Ovary (tissue), 9 donors: Measurements from ENCODE around the gene C1orf21. TPM values are rescaled to one million over a fixed set of nuclear protein-coding genes. Genes with fewer than 3 reads are reported as not detected.

Experiments used
- DNase-seq, 5 donors: peaks; one replicate each; pipeline ENCODE4 v3.0.0-alpha.2; 2019 to 2020
- H3K27ac ChIP-seq, 2 donors: fragments of 200-600 bp; one replicate each; pipeline versions ENCODE4 v1.5.1 to v1.8.0; 2019 to 2022
- H3K27me3 ChIP-seq: fragments of 200-600 bp; one replicate; pipeline ENCODE4 v1.8.0; 2022
- H3K36me3 ChIP-seq: fragments of 200-600 bp; sonication (generic); one replicate; pipeline ENCODE4 v1.5.1; 2019
- H3K4me1 ChIP-seq: one replicate; pipeline ENCODE4 v1.8.1; 2013; ENCODE audit warnings: mild to moderate bottlenecking, moderate library complexity; ENCODE audit not compliant: insufficient read depth
- H3K4me3 ChIP-seq: fragments of 200-600 bp; sonication (generic); one replicate; pipeline ENCODE4 v1.5.1; 2017
- H3K9me3 ChIP-seq, 2 donors: fragments of 200-600 bp in 1 of 2; sonication (generic) in 1 of 2; one replicate each; pipeline versions ENCODE4 v1.5.1 to v1.8.1; 2013 to 2019; ENCODE audit warnings: mild to moderate bottlenecking in 1 of 2, moderate library complexity in 1 of 2
- EP300 ChIP-seq: sonication (generic); formaldehyde crosslinking; IDR thresholded peaks from one replicate; pipeline ENCODE4 v1.6.1; 2017; ENCODE audit warnings: antibody characterized with exemption
- POLR2A ChIP-seq: fragments of 450-650 bp; IDR thresholded peaks from one replicate; pipeline ENCODE4 v1.6.1; 2017; ENCODE audit warnings: antibody characterized with exemption, mild to moderate bottlenecking, moderate library complexity
- WGBS, 3 donors: extraction: QIAGEN DNeasy Blood & Tissue Kit in 1 of 3; methylation state at CpG; one replicate each; pipeline versions ENCODE4 v1.1.5 to v1.1.7; 2013 to 2017; 5-methylcytosine and 5-hydroxymethylcytosine counted together
- intact Hi-C, 4 donors: fragments of 100-400 bp; cut with DNase I; formaldehyde crosslinking; loops; one replicate each; pipeline versions ENCODE4 v1.11.0 to v1.15.1; 2022 to 2023
- polyA plus RNA-seq, 2 donors: library from polyadenylated mRNA; stranded (reverse); fragments of 200-250 nt in 1 of 2; fragments of 350-450 nt in 1 of 2; fragmentation: Illumina TruSeq in 1 of 2; extraction: RNeasy Lipid Tissue Mini Kit (QIAGEN cat#74804) in 1 of 2; gene quantifications; one replicate each; pipeline ENCODE4 v1.2.3, GENCODE V29; 2013 to 2014
- total RNA-seq, 7 donors: library from RNA; depleted of rRNA in 2 of 7; stranded (reverse); fragments of >200 nt in 2 of 7; fragmentation: NEBNext Ultra II Directional in 3 of 7; extraction: Animal tissue kit (Norgen Biotek cat#: 25700) in 3 of 7; gene quantifications; one replicate each; pipeline versions ENCODE4 v1.1.0 to v1.2.4, GENCODE V29; 2016 to 2023
- TF ChIP-seq, protein P1 (sequence below), 3 donors: fragments of 450-650 bp in 2 of 3; fragments of 200-600 bp in 1 of 3; IDR thresholded peaks; one replicate each; pipeline versions ENCODE4 v1.5.1 to v1.8.0; 2016 to 2022; ENCODE audit warnings: antibody characterized with exemption in 3 of 3, mild to moderate bottlenecking in 1 of 3
- donor health status: DM: no; HTN: no; CAD: no; lungs with moderate emphysema.
- donor health status: DM: no; HTN: no; CAD: no.
- donor health status: Bipolar disorder and iron deficiency.
- donor health status: DM: yes; HTN: yes; CAD: no.
- donor health status: DM: no; HTN: no; CAD: no.
- donor health status: DM: yes; HTN: yes; CAD: no.

Gene C1orf21
- total and polyA plus RNA-seq, 9 donors: 22.9 to 108 (median 59.4) TPM

DNA sequence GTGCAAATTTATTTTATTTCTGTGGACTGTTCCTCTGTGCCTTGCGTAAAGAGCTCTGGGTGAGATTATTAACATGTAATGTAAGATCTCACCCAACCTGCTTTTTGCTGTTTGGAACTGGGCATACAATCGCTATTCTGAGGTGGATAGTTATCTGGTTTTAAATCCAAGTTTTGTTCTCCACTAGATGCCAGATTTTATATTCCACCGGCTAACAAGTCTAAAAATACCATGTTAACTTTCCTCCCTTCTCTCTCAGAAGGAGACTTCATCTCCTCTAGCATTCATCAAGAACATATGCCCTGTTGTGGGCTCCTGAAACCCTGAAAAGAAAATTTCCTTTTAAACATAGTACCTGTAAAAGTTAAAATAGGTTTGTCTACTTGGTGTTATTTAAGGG is 56.4 kb downstream of the C1orf21 start:
- TF ChIP-seq POLR2A (no peak), EP300 (no peak)
- TF ChIP-seq, protein P1, sequence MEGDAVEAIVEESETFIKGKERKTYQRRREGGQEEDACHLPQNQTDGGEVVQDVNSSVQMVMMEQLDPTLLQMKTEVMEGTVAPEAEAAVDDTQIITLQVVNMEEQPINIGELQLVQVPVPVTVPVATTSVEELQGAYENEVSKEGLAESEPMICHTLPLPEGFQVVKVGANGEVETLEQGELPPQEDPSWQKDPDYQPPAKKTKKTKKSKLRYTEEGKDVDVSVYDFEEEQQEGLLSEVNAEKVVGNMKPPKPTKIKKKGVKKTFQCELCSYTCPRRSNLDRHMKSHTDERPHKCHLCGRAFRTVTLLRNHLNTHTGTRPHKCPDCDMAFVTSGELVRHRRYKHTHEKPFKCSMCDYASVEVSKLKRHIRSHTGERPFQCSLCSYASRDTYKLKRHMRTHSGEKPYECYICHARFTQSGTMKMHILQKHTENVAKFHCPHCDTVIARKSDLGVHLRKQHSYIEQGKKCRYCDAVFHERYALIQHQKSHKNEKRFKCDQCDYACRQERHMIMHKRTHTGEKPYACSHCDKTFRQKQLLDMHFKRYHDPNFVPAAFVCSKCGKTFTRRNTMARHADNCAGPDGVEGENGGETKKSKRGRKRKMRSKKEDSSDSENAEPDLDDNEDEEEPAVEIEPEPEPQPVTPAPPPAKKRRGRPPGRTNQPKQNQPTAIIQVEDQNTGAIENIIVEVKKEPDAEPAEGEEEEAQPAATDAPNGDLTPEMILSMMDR (IDR thresholded peaks at IDR 0.05): no peak
- H3K36me3 ChIP-seq: no peaks in the 10 kb centered on the region
- H3K4me3 ChIP-seq: no peak overlapping the region
- H3K4me1 ChIP-seq: no peaks in the 10 kb centered on the region
- no peaks in the 10 kb centered on the region for H3K27me3 ChIP-seq
- intact Hi-C loops: no loop called here
- no peaks in the 10 kb centered on the region for H3K9me3 ChIP-seq
- 73 to 80% (median 79%) methylated on average over 3 of the region's 3 CpGs for WGBS, 3 donors
- no peak for DNase-seq
- no peak overlapping the region for H3K27ac ChIP-seq

DNA sequence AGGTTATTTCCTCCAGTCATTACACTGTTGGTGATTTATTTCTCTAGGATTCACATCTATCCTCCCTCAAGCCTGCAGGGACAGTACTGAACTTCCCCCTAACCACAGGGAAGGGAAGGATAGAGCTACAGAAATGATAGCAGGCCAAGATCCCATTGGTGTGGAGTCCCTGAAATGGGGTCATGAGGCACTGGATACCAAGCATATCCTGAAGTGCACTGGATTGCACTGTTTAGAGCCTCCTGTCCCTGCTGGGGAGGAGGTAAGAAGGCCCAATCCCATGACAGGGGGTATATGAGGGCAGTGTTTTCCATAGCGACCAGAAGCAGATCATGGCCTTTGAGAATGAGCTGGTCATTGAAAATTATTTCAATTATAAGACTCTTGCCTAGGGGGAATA is 56.8 kb downstream of the C1orf21 start:
- Histone ChIP-seq H3K27ac (no peak overlapping the region), H3K36me3 (no peaks in the 10 kb centered on the region), H3K27me3 (no peaks in the 10 kb centered on the region), H3K4me3 (no peak overlapping the region), H3K4me1 (no peaks in the 10 kb centered on the region), H3K9me3 (no peaks in the 10 kb centered on the region)
- TF ChIP-seq, protein P1 (IDR thresholded peaks at IDR 0.05): no peak
- TF ChIP-seq POLR2A: no peak
- no peak for TF ChIP-seq EP300
- no peak for DNase-seq
- intact Hi-C loops: no loop called here
- WGBS, 3 donors: 95 to 100% (median 96%) methylated on average over 1 of the region's 1 CpG

DNA sequence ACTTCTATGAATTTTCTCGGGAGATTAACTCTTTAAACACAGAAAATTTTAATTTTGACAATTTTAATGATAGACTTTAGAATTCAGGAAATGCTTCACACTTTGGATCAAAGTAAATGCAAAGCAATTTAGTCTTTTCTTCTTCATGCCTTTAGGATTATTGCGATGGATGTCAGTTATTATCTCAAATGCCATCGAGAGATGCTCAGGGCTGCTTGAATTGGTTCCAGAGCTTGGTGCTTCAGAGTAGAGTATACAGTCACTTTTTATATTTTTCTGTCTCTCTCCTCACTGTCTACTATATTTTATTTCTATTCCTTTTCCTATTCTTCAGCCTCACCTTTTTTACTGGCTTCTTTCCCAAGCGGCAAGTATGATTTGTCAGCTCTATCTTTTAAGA is 59.2 kb downstream of the C1orf21 start:
- intact Hi-C loops: no loop called here
- WGBS, 3 donors: 92 to 96% (median 95%) methylated on average over 4 of the region's 4 CpGs

DNA sequence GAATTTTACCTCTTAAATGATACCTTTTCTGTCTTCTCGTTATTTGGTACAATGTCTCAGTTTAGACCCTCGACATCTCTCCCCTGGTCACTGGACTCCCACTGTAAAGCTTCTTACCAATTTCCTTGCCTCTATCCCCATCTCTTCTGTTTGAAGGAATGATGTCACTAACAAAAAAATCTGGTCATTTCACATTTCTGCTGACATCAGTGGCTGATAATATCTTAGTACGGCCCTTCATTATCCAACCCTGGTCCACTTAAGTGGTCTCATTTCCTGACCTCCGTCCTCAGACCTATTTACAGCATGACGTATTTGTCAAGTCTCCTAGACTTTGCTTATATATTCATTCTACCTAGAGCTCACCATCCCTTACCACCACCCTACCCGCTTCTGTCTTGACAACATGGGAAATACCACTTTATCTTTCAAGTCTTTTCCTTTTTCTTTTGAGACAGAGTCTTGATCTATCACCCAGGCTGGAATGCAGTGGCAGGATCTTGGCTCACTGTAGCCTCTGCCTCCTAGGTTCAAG is 60.9 kb downstream of the C1orf21 start:
- DNase-seq: no peak
- H3K4me3 ChIP-seq: no peak overlapping the region
- TF ChIP-seq POLR2A (no peak), EP300 (no peak)
- TF ChIP-seq, protein P1 (IDR thresholded peaks at IDR 0.05): no peak
- no peaks in the 10 kb centered on the region for H3K27me3 ChIP-seq
- intact Hi-C loops: no loop called here
- 97 to 99% (median 99%) methylated on average over 6 of the region's 6 CpGs for WGBS, 3 donors
- H3K4me1 ChIP-seq: no peaks in the 10 kb centered on the region
- H3K9me3 ChIP-seq: no peaks in the 10 kb centered on the region
- no peak overlapping the region for H3K27ac ChIP-seq
- no peaks in the 10 kb centered on the region for H3K36me3 ChIP-seq

More for the DNA sequence above, 59.2 kb downstream of the C1orf21 start:
- no peaks in the 10 kb centered on the region for H3K9me3 ChIP-seq
- no peak overlapping the region for H3K4me3 ChIP-seq
- TF ChIP-seq, protein P1 (IDR thresholded peaks at IDR 0.05): no peak
- TF ChIP-seq EP300 (no peak), POLR2A (no peak)
- no peak for DNase-seq
- H3K4me1 ChIP-seq: no peaks in the 10 kb centered on the region
- H3K27me3 ChIP-seq: no peaks in the 10 kb centered on the region
- H3K27ac ChIP-seq: no peak overlapping the region
- no peaks in the 10 kb centered on the region for H3K36me3 ChIP-seq
